ENCODE data around the gene PHF12.

GRCh38 chr17:28861393-28862203 is 89.7 kb downstream of the PHF12 start:
- no peak for TF ChIP-seq CTCF (IDR thresholded peaks at IDR 0.05)
- no peak for TF ChIP-seq EP300 (IDR thresholded peaks at IDR 0.05)
- no peak for TF ChIP-seq POLR2AphosphoS5 (IDR thresholded peaks at IDR 0.05)
- no peak for TF ChIP-seq POLR2A (IDR thresholded peaks at IDR 0.05; ENCODE audit: low read depth)
